Subcutaneous adipose tissue (tissue), 4 donors: ENCODE data around the gene MYLK2. TPM values are rescaled to one million over a fixed set of nuclear protein-coding genes. Genes with fewer than 3 reads are reported as not detected.

ENCODE experiments used
- CTCF ChIP-seq: fragments of 450-650 bp; IDR thresholded peaks from one replicate; pipeline ENCODE4 v1.5.1; 2016; ENCODE audit warnings: low read depth, mild to moderate bottlenecking, control low read depth, antibody characterized with exemption, moderate library complexity
- total RNA-seq, 4 donors: library from RNA; depleted of rRNA; stranded (reverse); fragments of >200 nt; gene quantifications; one replicate each; pipeline ENCODE4 v1.1.0, GENCODE V29; 2016

Gene MYLK2
- total RNA-seq, 4 donors from 2014 or later: not detected

GRCh38 chr20:31844737-31845299, 25.7 kb downstream of the MYLK2 start:
- no peak for TF ChIP-seq CTCF

- TF ChIP-seq CTCF: no peak
These were observed 26.2 kb downstream of the MYLK2 start, which contains the start of gene FOXS1 for GRCh38 chr20:31845300-31845863. TSS of gene FOXS1 (minus strand) at chr20:31845604. CDS start at chr20:31845542, 62 bp downstream.

- no peak for TF ChIP-seq CTCF
These were observed 27.6 kb downstream of the MYLK2 start for GRCh38 chr20:31846793-31847138.

GRCh38 chr20:31848088-31848999, 29.2 kb downstream of the MYLK2 start:
- TF ChIP-seq CTCF: no peak

GRCh38 chr20:31849306-31849930, 30.3 kb downstream of the MYLK2 start:
- no peak for TF ChIP-seq CTCF

- TF ChIP-seq CTCF: no peak
These were observed 32.2 kb downstream of the MYLK2 start for GRCh38 chr20:31851240-31851955.
